ENCODE measurements around the gene PNPLA2.

- TF ChIP-seq EZH2 (IDR thresholded peaks at IDR 0.05) (no peak), FOXP2 (optimal IDR thresholded peaks at IDR 0.05; ENCODE audit: control extremely low read depth, extremely low read length, insufficient read depth) (no peak), POLR2AphosphoS5 (IDR thresholded peaks at IDR 0.05; ENCODE audit: borderline replicate concordance, low read depth, low read length) (no peak)
Measured at GRCh38 chr11:847876-848275, 29.2 kb downstream of the PNPLA2 start.
